Measurements from ENCODE around the gene CLPTM1L.

Gene CLPTM1L

GRCh38 chr5:1311439-1312055, 33.4 kb downstream of the CLPTM1L start:
- Histone ChIP-seq H4K8ac (ENCODE audit: low read length) (no peak overlapping the region), H3K18ac (ENCODE audit: low read depth in 1 of 2, low read length in 2 of 2) (no peak overlapping the region), H2BK12ac (ENCODE audit: low read length in 2 of 2) (no peak overlapping the region), H3K23ac (ENCODE audit: low read length in 2 of 2) (no peak overlapping the region), H2BK5ac (ENCODE audit: low read depth, low read length, poor library complexity, severe bottlenecking) (no peak overlapping the region), H3K4ac (ENCODE audit: low read depth in 1 of 2, low read length in 2 of 2) (no peak overlapping the region), H2BK120ac (ENCODE audit: low read depth, low read length) (no peak overlapping the region), H2AK5ac (ENCODE audit: low read length, severe bottlenecking) (no peak overlapping the region), H3K27me3 (ENCODE audit: control insufficient read depth in 1 of 2, insufficient read depth in 1 of 2, low read length in 2 of 2) (peaks cover 0 to 44% of the 10 kb centered on the region in 2 experiments), H3K9me3 (ENCODE audit: control insufficient read depth, low read length) (peaks cover 4% of the 10 kb centered on the region), H2BK15ac (ENCODE audit: low read depth, poor library complexity, severe bottlenecking) (no peak overlapping the region), H3K14ac (ENCODE audit: low read length in 2 of 2) (no peak overlapping the region), H3K4me2 (ENCODE audit: low read length, poor library complexity, severe bottlenecking) (no peak overlapping the region), H4K91ac (ENCODE audit: low read length) (no peak overlapping the region), H3K36me3 (ENCODE audit: control insufficient read depth in 1 of 2, insufficient read depth in 2 of 2, low read depth in 1 of 2, low read length in 2 of 2) (peaks cover 0 to 3% of the 10 kb centered on the region in 2 experiments), H3K27ac (ENCODE audit: low read length, poor library complexity, severe bottlenecking) (no peak overlapping the region), H3K4me3 (ENCODE audit: insufficient read depth in 1 of 2, low read depth in 1 of 2, low read length in 2 of 2) (no peak overlapping the region), H3K9ac (ENCODE audit: low read length) (no peak overlapping the region), H3K4me1 (ENCODE audit: control insufficient read depth, insufficient read depth, low read depth, low read length) (peaks cover 10% of the 10 kb centered on the region), H3K79me1 (replicated peaks; ENCODE audit: low read length, poor library complexity, severe bottlenecking) (no peaks in the 10 kb centered on the region), H2AFZ (ENCODE audit: low read depth, low read length) (no peak overlapping the region)
- no peak for DNase-seq
- 86% methylated on average over 14 of the region's 15 CpGs for WGBS

GRCh38 chr5:1310118-1310517, 34.8 kb downstream of the CLPTM1L start:
- H3K9me3 ChIP-seq (ENCODE audit: control insufficient read depth, low read length) = peaks cover 4% of the 10 kb centered on the region
- H2BK12ac ChIP-seq (ENCODE audit: low read length in 2 of 2) = no peak overlapping the region
- H3K4me3 ChIP-seq (ENCODE audit: insufficient read depth in 1 of 2, low read depth in 1 of 2, low read length in 2 of 2) = no peak overlapping the region
- no peak overlapping the region for H2AFZ ChIP-seq (ENCODE audit: low read depth, low read length)
- H2BK120ac ChIP-seq (ENCODE audit: low read depth, low read length) = no peak overlapping the region
- no peak overlapping the region for H3K4me2 ChIP-seq (ENCODE audit: low read length, poor library complexity, severe bottlenecking)
- H3K14ac ChIP-seq (ENCODE audit: low read length in 2 of 2) = no peak overlapping the region
- no peak for DNase-seq
- H3K18ac ChIP-seq (ENCODE audit: low read depth in 1 of 2, low read length in 2 of 2) = no peak overlapping the region
- H3K79me1 ChIP-seq (replicated peaks; ENCODE audit: low read length, poor library complexity, severe bottlenecking) = no peaks in the 10 kb centered on the region
- H2BK15ac ChIP-seq (ENCODE audit: low read depth, poor library complexity, severe bottlenecking) = no peak overlapping the region
- H3K27ac ChIP-seq (ENCODE audit: low read length, poor library complexity, severe bottlenecking) = no peak overlapping the region
- H2AK5ac ChIP-seq (ENCODE audit: low read length, severe bottlenecking) = no peak overlapping the region
- no peak overlapping the region for H2BK5ac ChIP-seq (ENCODE audit: low read depth, low read length, poor library complexity, severe bottlenecking)
- no peaks in the 10 kb centered on the region for H3K36me3 ChIP-seq (ENCODE audit: control insufficient read depth in 1 of 2, insufficient read depth in 2 of 2, low read depth in 1 of 2, low read length in 2 of 2)
- H3K23ac ChIP-seq (ENCODE audit: low read length in 2 of 2) = no peak overlapping the region
- 88% methylated on average over 7 of the region's 7 CpGs for WGBS
- no peak overlapping the region for H4K8ac ChIP-seq (ENCODE audit: low read length)
- H3K4me1 ChIP-seq (ENCODE audit: control insufficient read depth, insufficient read depth, low read depth, low read length) = no peaks in the 10 kb centered on the region
- H4K91ac ChIP-seq (ENCODE audit: low read length) = no peak overlapping the region
- no peak overlapping the region for H3K4ac ChIP-seq (ENCODE audit: low read depth in 1 of 2, low read length in 2 of 2)
- no peak overlapping the region for H3K9ac ChIP-seq (ENCODE audit: low read length)
- H3K27me3 ChIP-seq (ENCODE audit: control insufficient read depth in 1 of 2, insufficient read depth in 1 of 2, low read length in 2 of 2) = peaks cover 0 to 42% of the 10 kb centered on the region in 2 experiments

DNA sequence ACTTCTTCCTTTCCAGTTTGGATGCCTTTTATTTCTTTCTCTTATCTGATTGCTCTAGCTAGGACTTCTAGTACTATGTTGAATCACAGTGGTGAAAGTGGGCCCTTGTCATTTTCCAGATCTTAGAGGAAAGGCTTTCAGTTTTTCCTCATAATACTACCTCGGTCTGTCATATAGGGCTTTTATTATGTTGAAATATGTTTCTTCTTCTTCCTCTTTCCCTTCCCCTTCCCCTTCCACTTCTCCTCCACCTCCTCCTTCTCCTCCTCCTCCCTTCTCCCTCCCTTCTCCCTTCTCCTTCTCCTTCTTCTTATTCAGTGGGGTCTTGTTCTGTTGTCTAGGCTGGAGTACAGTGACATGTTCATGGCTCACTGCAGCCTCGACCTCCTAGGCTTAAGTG, 40.9 kb downstream of the CLPTM1L start:
- Histone ChIP-seq H3K14ac (ENCODE audit: low read length in 2 of 2) (no peak overlapping the region), H2BK120ac (ENCODE audit: low read depth, low read length) (no peak overlapping the region), H2BK5ac (ENCODE audit: low read depth, low read length, poor library complexity, severe bottlenecking) (no peak overlapping the region), H2BK12ac (ENCODE audit: low read length in 2 of 2) (no peak overlapping the region), H2AK5ac (ENCODE audit: low read length, severe bottlenecking) (no peak overlapping the region), H3K9me3 (ENCODE audit: control insufficient read depth, low read length) (peaks cover 7% of the 10 kb centered on the region), H3K4ac (ENCODE audit: low read depth in 1 of 2, low read length in 2 of 2) (no peak overlapping the region), H3K18ac (ENCODE audit: low read depth in 1 of 2, low read length in 2 of 2) (no peak overlapping the region), H3K23ac (ENCODE audit: low read length in 2 of 2) (no peak overlapping the region), H3K27me3 (ENCODE audit: control insufficient read depth in 1 of 2, insufficient read depth in 1 of 2, low read length in 2 of 2) (peaks cover 20 to 54% of the 10 kb centered on the region in 2 experiments), H3K4me3 (ENCODE audit: insufficient read depth in 1 of 2, low read depth in 1 of 2, low read length in 2 of 2) (no peak overlapping the region), H3K27ac (ENCODE audit: low read length, poor library complexity, severe bottlenecking) (no peak overlapping the region), H2AFZ (ENCODE audit: low read depth, low read length) (no peak overlapping the region), H4K91ac (ENCODE audit: low read length) (no peak overlapping the region), H3K36me3 (ENCODE audit: control insufficient read depth in 1 of 2, insufficient read depth in 2 of 2, low read depth in 1 of 2, low read length in 2 of 2) (no peaks in the 10 kb centered on the region), H3K4me1 (ENCODE audit: control insufficient read depth, insufficient read depth, low read depth, low read length) (no peaks in the 10 kb centered on the region), H3K4me2 (ENCODE audit: low read length, poor library complexity, severe bottlenecking) (no peak overlapping the region), H3K79me1 (replicated peaks; ENCODE audit: low read length, poor library complexity, severe bottlenecking) (no peaks in the 10 kb centered on the region), H3K9ac (ENCODE audit: low read length) (no peak overlapping the region), H2BK15ac (ENCODE audit: low read depth, poor library complexity, severe bottlenecking) (no peak overlapping the region), H4K8ac (ENCODE audit: low read length) (no peak overlapping the region)
- DNase-seq = no peak
- 44% methylated on average over 1 of the region's 2 CpGs for WGBS

DNA sequence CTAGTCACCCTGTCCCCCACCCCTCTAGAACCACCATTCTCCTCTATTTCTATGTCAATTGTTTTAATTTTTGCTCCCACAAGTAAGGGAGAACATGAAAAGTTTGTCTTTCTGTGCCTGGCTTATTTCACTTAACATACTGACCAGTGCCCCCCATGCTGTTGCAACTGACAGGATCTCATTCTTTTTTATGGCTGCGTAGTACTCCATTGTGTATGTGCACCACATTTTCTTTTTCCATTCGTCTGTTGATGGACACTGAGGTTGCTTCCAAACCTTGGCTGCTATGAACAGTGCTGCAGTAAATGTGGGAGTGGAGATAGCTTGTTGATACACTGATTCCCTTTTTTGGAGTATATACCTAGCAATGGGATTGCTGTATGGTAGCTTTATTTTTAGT, 42.6 kb downstream of the CLPTM1L start:
- no peak overlapping the region for H4K91ac ChIP-seq (ENCODE audit: low read length)
- peaks cover 7% of the 10 kb centered on the region for H3K9me3 ChIP-seq (ENCODE audit: control insufficient read depth, low read length)
- H3K36me3 ChIP-seq (ENCODE audit: control insufficient read depth in 1 of 2, insufficient read depth in 2 of 2, low read depth in 1 of 2, low read length in 2 of 2) = no peaks in the 10 kb centered on the region
- H3K18ac ChIP-seq (ENCODE audit: low read depth in 1 of 2, low read length in 2 of 2) = no peak overlapping the region
- H3K23ac ChIP-seq (ENCODE audit: low read length in 2 of 2) = no peak overlapping the region
- no peak overlapping the region for H3K27ac ChIP-seq (ENCODE audit: low read length, poor library complexity, severe bottlenecking)
- no peak overlapping the region for H4K8ac ChIP-seq (ENCODE audit: low read length)
- no peak overlapping the region for H2AK5ac ChIP-seq (ENCODE audit: low read length, severe bottlenecking)
- no peak overlapping the region for H2BK12ac ChIP-seq (ENCODE audit: low read length in 2 of 2)
- no peak overlapping the region for H3K4me2 ChIP-seq (ENCODE audit: low read length, poor library complexity, severe bottlenecking)
- H3K4ac ChIP-seq (ENCODE audit: low read depth in 1 of 2, low read length in 2 of 2) = no peak overlapping the region
- no peak for DNase-seq
- no peak overlapping the region for H2BK5ac ChIP-seq (ENCODE audit: low read depth, low read length, poor library complexity, severe bottlenecking)
- WGBS = 85% methylated on average over 2 of the region's 2 CpGs
- no peak overlapping the region for H2AFZ ChIP-seq (ENCODE audit: low read depth, low read length)
- no peak overlapping the region for H2BK120ac ChIP-seq (ENCODE audit: low read depth, low read length)
- H3K4me1 ChIP-seq (ENCODE audit: control insufficient read depth, insufficient read depth, low read depth, low read length) = no peaks in the 10 kb centered on the region
- peaks cover 35 to 64% of the 10 kb centered on the region in 2 experiments for H3K27me3 ChIP-seq (ENCODE audit: control insufficient read depth in 1 of 2, insufficient read depth in 1 of 2, low read length in 2 of 2)
- no peak overlapping the region for H3K9ac ChIP-seq (ENCODE audit: low read length)
- H3K4me3 ChIP-seq (ENCODE audit: insufficient read depth in 1 of 2, low read depth in 1 of 2, low read length in 2 of 2) = no peak overlapping the region
- H3K79me1 ChIP-seq (replicated peaks; ENCODE audit: low read length, poor library complexity, severe bottlenecking) = no peaks in the 10 kb centered on the region
- no peak overlapping the region for H3K14ac ChIP-seq (ENCODE audit: low read length in 2 of 2)
- H2BK15ac ChIP-seq (ENCODE audit: low read depth, poor library complexity, severe bottlenecking) = no peak overlapping the region

Measured in mesenchymal stem cell (in vitro differentiated cells and primary cell).